Liver (tissue), 9 donors: Measurements from ENCODE around the gene SLC7A11. TPM values are rescaled to one million over a fixed set of nuclear protein-coding genes. Genes with fewer than 3 reads are reported as not detected.

Experiments
- DNase-seq: peaks from one replicate; pipeline ENCODE4 v3.0.0-alpha.2; 2017; ENCODE audit warnings: low spot score
- H3K27ac ChIP-seq, 2 donors: one replicate each; pipeline ENCODE4 v1.7.0; 2013; ENCODE audit warnings: inconsistent platforms in 2 of 2, low read length in 2 of 2, control low read depth in 1 of 2, low read depth in 1 of 2, mild to moderate bottlenecking in 1 of 2
- H3K27me3 ChIP-seq, 4 donors: one replicate each; pipeline versions ENCODE4 v1.6.1 to v1.7.0; 2013; ENCODE audit warnings: low read length in 3 of 4, inconsistent platforms in 1 of 4, mild to moderate bottlenecking in 1 of 4, moderate library complexity in 1 of 4; ENCODE audit not compliant: control insufficient read depth in 4 of 4, insufficient read depth in 4 of 4
- H3K36me3 ChIP-seq, 4 donors: one replicate each; pipeline versions ENCODE4 v1.6.1 to v1.7.0; 2013; ENCODE audit warnings: low read length in 3 of 4, mild to moderate bottlenecking in 3 of 4, low read depth in 1 of 4, moderate library complexity in 1 of 4; ENCODE audit not compliant: control insufficient read depth in 4 of 4, insufficient read depth in 3 of 4
- H3K4me1 ChIP-seq, 4 donors: one replicate each; pipeline versions ENCODE4 v1.6.1 to v1.7.0; 2013; ENCODE audit warnings: low read length in 3 of 4, mild to moderate bottlenecking in 3 of 4, moderate library complexity in 1 of 4; ENCODE audit not compliant: control insufficient read depth in 4 of 4, insufficient read depth in 4 of 4
- H3K4me3 ChIP-seq, 3 donors: one replicate each; pipeline versions ENCODE4 v1.6.1 to v1.7.0; 2013; ENCODE audit warnings: low read length in 3 of 3, control low read depth in 1 of 3, low read depth in 1 of 3, mild to moderate bottlenecking in 1 of 3
- H3K9ac ChIP-seq, 2 donors: one replicate each; pipeline ENCODE4 v1.7.0; 2013; ENCODE audit warnings: low read length in 2 of 2, mild to moderate bottlenecking in 2 of 2, moderate library complexity in 2 of 2, control low read depth in 1 of 2, low read depth in 1 of 2
- H3K9me3 ChIP-seq, 4 donors: one replicate each; pipeline versions ENCODE4 v1.6.1 to v1.7.0; 2013; ENCODE audit warnings: low read length in 3 of 4; ENCODE audit not compliant: control insufficient read depth in 4 of 4
- ATF3 ChIP-seq: IDR thresholded peaks from 2 replicates; pipeline ENCODE4 v1.6.1; 2016; ENCODE audit warnings: antibody characterized with exemption
- EGR1 ChIP-seq, 2 donors: IDR thresholded peaks; 2 replicates each; pipeline ENCODE4 v1.6.1; 2016 to 2018; ENCODE audit warnings: antibody characterized with exemption in 2 of 2, low read depth in 2 of 2
- FOXA1 ChIP-seq: IDR thresholded peaks from 2 replicates; pipeline ENCODE4 v1.6.1; 2016; ENCODE audit warnings: antibody characterized with exemption
- GABPA ChIP-seq, 2 donors: IDR thresholded peaks in 1 of 2; conservative IDR thresholded peaks in 1 of 2; 2 replicates each; pipeline ENCODE4 v1.6.1; 2016; ENCODE audit warnings: antibody characterized with exemption in 2 of 2, mild to moderate bottlenecking in 1 of 2, moderate library complexity in 1 of 2
- HNF4A ChIP-seq, 2 donors: conservative IDR thresholded peaks; 2 replicates each; pipeline ENCODE4 v1.6.1; 2016; ENCODE audit warnings: antibody characterized with exemption in 2 of 2, mild to moderate bottlenecking in 2 of 2
- HNF4G ChIP-seq: IDR thresholded peaks from 2 replicates; pipeline ENCODE4 v1.6.1; 2016; ENCODE audit warnings: antibody characterized with exemption
- REST ChIP-seq: IDR thresholded peaks from 2 replicates; pipeline ENCODE4 v1.6.1; 2016; ENCODE audit warnings: antibody characterized with exemption, mild to moderate bottlenecking
- RXRA ChIP-seq, 2 donors: IDR thresholded peaks; 2 replicates each; pipeline ENCODE4 v1.6.1; 2017 to 2018; ENCODE audit warnings: antibody characterized with exemption in 2 of 2, mild to moderate bottlenecking in 1 of 2
- TAF1 ChIP-seq: conservative IDR thresholded peaks from 2 replicates; pipeline ENCODE4 v1.6.1; 2016; ENCODE audit warnings: antibody characterized with exemption, mild to moderate bottlenecking
- ZBTB33 ChIP-seq: IDR thresholded peaks from 2 replicates; pipeline ENCODE4 v1.6.1; 2016; ENCODE audit warnings: antibody characterized with exemption
- polyA plus RNA-seq, 2 donors: library from polyadenylated mRNA; stranded (reverse) in 1 of 2; unstranded in 1 of 2; fragments of 200-250 nt in 1 of 2; fragments of >200 nt in 1 of 2; fragmentation: Nextera tagmentation in 1 of 2; extraction: Ambion mirVana in 1 of 2; gene quantifications; one replicate each; pipeline versions ENCODE4 v1.2.1 to v1.2.3, GENCODE V29; 2013 to 2015
- total RNA-seq, 2 donors: library from RNA; depleted of rRNA; stranded (reverse); fragments of >200 nt; gene quantifications; one replicate each; pipeline ENCODE4 v1.2.3, GENCODE V29; 2014
- TF ChIP-seq, protein P1 (sequence below): IDR thresholded peaks from 2 replicates; pipeline ENCODE4 v1.6.1; 2016; ENCODE audit warnings: antibody characterized with exemption
- donor health status: healthy.
- donor health status: healthy.
- donor health status: healthy.
- donor health status: healthy.
- donor health status: healthy.

Gene SLC7A11
- total and polyA plus RNA-seq, 4 donors = 0.02 to 1.9 (median 0.29) TPM

DNA sequence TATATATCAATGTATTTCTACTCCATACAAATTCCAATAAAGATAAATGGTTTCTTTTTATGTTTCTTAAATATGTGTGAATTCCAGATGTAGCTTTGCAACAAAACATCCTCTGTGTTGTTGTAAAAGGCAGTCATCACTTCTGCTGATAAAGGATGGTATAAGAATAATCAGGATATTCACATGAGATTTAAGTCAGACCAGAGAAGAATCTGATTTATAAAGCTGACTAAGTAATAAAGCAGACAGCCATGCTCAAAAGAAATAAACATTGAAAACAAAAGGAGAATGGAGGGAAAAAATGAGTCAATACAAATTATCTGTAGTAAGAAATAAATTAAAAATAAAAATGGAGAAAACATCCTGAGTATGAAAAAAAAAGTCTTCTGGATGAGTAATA is 27.0 kb upstream of the SLC7A11 start:
- H3K4me3 ChIP-seq = no peak overlapping the region
- no peak for DNase-seq
- H3K36me3 ChIP-seq = no peaks in the 10 kb centered on the region
- TF ChIP-seq EGR1 (IDR thresholded peaks at IDR 0.05; ENCODE audit: low read depth in 2 of 2) = no peak
- TF ChIP-seq REST = no peak
- no peak for TF ChIP-seq GABPA (IDR thresholded peaks at IDR 0.05 in 1 of 2, conservative IDR thresholded peaks at IDR 0.05 in 1 of 2)
- TF ChIP-seq ATF3 = no peak
- TF ChIP-seq, protein P1, sequence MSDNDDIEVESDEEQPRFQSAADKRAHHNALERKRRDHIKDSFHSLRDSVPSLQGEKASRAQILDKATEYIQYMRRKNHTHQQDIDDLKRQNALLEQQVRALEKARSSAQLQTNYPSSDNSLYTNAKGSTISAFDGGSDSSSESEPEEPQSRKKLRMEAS = no peak
- TF ChIP-seq HNF4G = no peak
- no peak for TF ChIP-seq ZBTB33
- H3K27me3 ChIP-seq = peaks cover 0 to 4% (median 0%) of the 10 kb centered on the region in 4 donors
- no peak overlapping the region for H3K27ac ChIP-seq
- H3K9me3 ChIP-seq = peaks cover 0 to 3% (median 0%) of the 10 kb centered on the region in 4 donors
- no peaks in the 10 kb centered on the region for H3K4me1 ChIP-seq
- no peak overlapping the region for H3K9ac ChIP-seq

GRCh38 chr4:138267835-138268234 is 25.7 kb upstream of the SLC7A11 start:
- TF ChIP-seq EGR1 (IDR thresholded peaks at IDR 0.05; ENCODE audit: low read depth in 2 of 2) = no peak
- TF ChIP-seq RXRA (IDR thresholded peaks at IDR 0.05) = no peak
- TF ChIP-seq FOXA1 = no peak
- no peak for TF ChIP-seq TAF1
- TF ChIP-seq REST = no peak
- no peak for TF ChIP-seq HNF4A (conservative IDR thresholded peaks at IDR 0.05)
- Histone ChIP-seq H3K9ac (no peak overlapping the region), H3K27ac (no peak overlapping the region), H3K4me1 (no peaks in the 10 kb centered on the region), H3K27me3 (peaks cover 0 to 6% (median 0%) of the 10 kb centered on the region in 4 donors), H3K36me3 (no peaks in the 10 kb centered on the region), H3K4me3 (no peak overlapping the region), H3K9me3 (peaks cover 0 to 3% (median 0%) of the 10 kb centered on the region in 4 donors)
- DNase-seq = no peak
